OCI-LY1 (cell line): ENCODE results near the gene MACROD2.

Experiments used
- CTCF ChIP-seq: fragments of 200-600 bp; sonication (generic), shearing (Covaris generic); IDR thresholded peaks from 2 replicates; pipeline ENCODE4 v1.5.1; 2017; ENCODE audit warnings: mild to moderate bottlenecking, antibody characterized with exemption, low read length, moderate library complexity, mixed read lengths
- EZH2 ChIP-seq: fragments of 200-600 bp; sonication (generic), shearing (Covaris generic); IDR thresholded peaks from 2 replicates; pipeline ENCODE4 v1.8.0; 2017; ENCODE audit warnings: borderline replicate concordance, mixed run types, mild to moderate bottlenecking, antibody characterized with exemption, low read length, moderate library complexity, mixed read lengths

- TF ChIP-seq CTCF (peak; percentile 38; the same call in 1 of the 2 replicates), EZH2 (no peak)
Observed at GRCh38 chr20:15867899-15868298, 1872.6 kb downstream of the MACROD2 start.
